H1 (cell line): ENCODE results near the gene CACNA1C. TPM values are rescaled to one million over a fixed set of nuclear protein-coding genes. Genes with fewer than 3 reads are reported as not detected.

Source experiments
- CTCF ChIA-PET: fragments of 300-600 bp; sonication (Branson Sonifier 250); formaldehyde crosslinking; loops from one replicate; lab custom pipeline; 2021; ENCODE audit not compliant: partially characterized antibody; lab: Charles Lee
- POLR2A ChIA-PET: fragments of 300-600 bp; sonication (Branson Sonifier 250); formaldehyde crosslinking; loops from one replicate; lab custom pipeline; 2021; ENCODE audit warnings: inconsistent platforms; ENCODE audit not compliant: partially characterized antibody; lab: Charles Lee
- DNase-seq, 2 experiments: peaks; one replicate each; pipeline versions ENCODE4 v3.0.0 to v3.0.0-alpha.2; 2010 to 2022; ENCODE audit warnings: low spot score in 2 of 2, low read depth in 1 of 2, mixed read lengths in 1 of 2
- FAIRE-seq: peaks from 2 replicates; lab custom pipeline; 2011; peaks lifted over from hg19 to GRCh38; lab: Jason Lieb, UNC
- H2AFZ ChIP-seq: 2 replicates; pipeline ENCODE4 v1.8.1; 2012; ENCODE audit warnings: low read length, inconsistent platforms
- H2AK5ac ChIP-seq: 2 replicates; pipeline ENCODE4 v1.6.1; 2013; ENCODE audit warnings: low read depth, low read length
- H2BK120ac ChIP-seq: replicated peaks from 2 replicates; pipeline ENCODE3; 2013; ENCODE audit warnings: low read depth, low read length, inconsistent platforms
- H2BK12ac ChIP-seq: 2 replicates; pipeline ENCODE4 v1.6.1; 2013; ENCODE audit warnings: low read depth, low read length
- H2BK15ac ChIP-seq: 2 replicates; pipeline ENCODE4 v1.6.1; 2013; ENCODE audit warnings: low read length
- H2BK20ac ChIP-seq: 2 replicates; pipeline ENCODE4 v1.6.1; 2013; ENCODE audit warnings: low read length
- H2BK5ac ChIP-seq: 2 replicates; pipeline ENCODE4 v1.6.1; 2013; ENCODE audit warnings: low read depth, low read length
- H3K14ac ChIP-seq: 2 replicates; pipeline ENCODE4 v1.6.1; 2013; ENCODE audit warnings: inconsistent platforms; ENCODE audit not compliant: insufficient read length
- H3K18ac ChIP-seq: 2 replicates; pipeline ENCODE4 v1.6.1; 2013; ENCODE audit warnings: low read length; ENCODE audit errors: extremely low read depth
- H3K23ac ChIP-seq: 2 replicates; pipeline ENCODE4 v1.6.1; 2013; ENCODE audit warnings: inconsistent platforms; ENCODE audit not compliant: insufficient read length
- H3K23me2 ChIP-seq: 2 replicates; pipeline ENCODE4 v1.6.1; 2013; ENCODE audit warnings: low read depth, low read length
- H3K27ac ChIP-seq: 2 replicates; pipeline ENCODE4 v1.6.1; 2011; ENCODE audit warnings: low read depth, low read length, inconsistent platforms
- H3K27me3 ChIP-seq, 4 experiments: replicated peaks in 1 of 4; 1 replicate in 1 of 4; 2 replicates in 3 of 4; pipeline versions ENCODE4 v1.6.1 to v1.8.1; 2011 to 2013; ENCODE audit warnings: low read length in 3 of 4, mild to moderate bottlenecking in 3 of 4, inconsistent platforms in 2 of 4, mixed read lengths in 2 of 4, moderate library complexity in 1 of 4; ENCODE audit not compliant: control insufficient read depth in 3 of 4, insufficient read depth in 3 of 4; ENCODE audit errors: extremely low read depth in 1 of 4
- H3K36me3 ChIP-seq, 4 experiments: 2 replicates each; pipeline versions ENCODE4 v1.6.1 to v1.8.1; 2011 to 2013; ENCODE audit warnings: mild to moderate bottlenecking in 4 of 4, low read length in 3 of 4, moderate library complexity in 2 of 4, control low read depth in 1 of 4, inconsistent platforms in 1 of 4; ENCODE audit not compliant: insufficient read depth in 4 of 4, control insufficient read depth in 2 of 4
- H3K4ac ChIP-seq: replicated peaks from 2 replicates; pipeline ENCODE3; 2013; ENCODE audit warnings: low read length, low read depth, mixed read lengths, inconsistent platforms; ENCODE audit not compliant: insufficient read length
- H3K4me1 ChIP-seq, 4 experiments: replicated peaks in 1 of 4; 1 replicate in 1 of 4; 2 replicates in 3 of 4; pipeline versions ENCODE4 v1.6.1 to v1.8.1; 2011 to 2013; ENCODE audit warnings: low read length in 3 of 4, inconsistent platforms in 2 of 4, mixed read lengths in 1 of 4; ENCODE audit not compliant: insufficient read depth in 4 of 4, control insufficient read depth in 3 of 4
- H3K4me2 ChIP-seq, 2 experiments: 2 replicates each; pipeline versions ENCODE4 v1.6.1 to v1.8.1; 2011 to 2013; ENCODE audit warnings: low read depth in 2 of 2, low read length in 2 of 2, control low read depth in 1 of 2, inconsistent platforms in 1 of 2, mild to moderate bottlenecking in 1 of 2; ENCODE audit not compliant: insufficient read depth in 1 of 2
- H3K4me3 ChIP-seq, 4 experiments: fragments of 200-600, 300-600 bp in 1 of 4; sonication (generic), shearing (Covaris generic), sonication (Bioruptor Twin) in 1 of 4; 2 replicates each; pipeline versions ENCODE4 v1.5.1 to v1.8.1; 2011 to 2016; ENCODE audit warnings: low read length in 4 of 4, low read depth in 3 of 4, control low read depth in 2 of 4, inconsistent platforms in 2 of 4, mild to moderate bottlenecking in 2 of 4, mixed read lengths in 1 of 4, moderate library complexity in 1 of 4; ENCODE audit not compliant: insufficient read depth in 2 of 4; ENCODE audit errors: extremely low read depth in 1 of 4
- H3K56ac ChIP-seq: replicated peaks from 2 replicates; pipeline ENCODE3; 2013; ENCODE audit warnings: low read depth, mild to moderate bottlenecking, mixed read lengths, low read length, inconsistent platforms; ENCODE audit not compliant: insufficient read length
- H3K79me1 ChIP-seq: 2 replicates; pipeline ENCODE4 v1.6.1; 2013; ENCODE audit warnings: low read depth, low read length, control low read depth
- H3K79me2 ChIP-seq, 2 experiments: 2 replicates each; pipeline versions ENCODE4 v1.6.1 to v1.8.1; 2012 to 2013; ENCODE audit warnings: low read length in 2 of 2, mild to moderate bottlenecking in 2 of 2, inconsistent platforms in 1 of 2; ENCODE audit not compliant: insufficient read depth in 2 of 2, control insufficient read depth in 1 of 2
- H3K9ac ChIP-seq, 4 experiments: replicated peaks in 1 of 4; 1 replicate in 1 of 4; 2 replicates in 3 of 4; pipeline versions ENCODE4 v1.6.1 to v1.8.1; 2011 to 2013; ENCODE audit warnings: low read depth in 3 of 4, low read length in 3 of 4, control low read depth in 2 of 4, mild to moderate bottlenecking in 2 of 4, moderate library complexity in 2 of 4, inconsistent platforms in 1 of 4; ENCODE audit errors: extremely low read depth in 1 of 4
- H3K9me3 ChIP-seq, 2 experiments: 2 replicates each; pipeline versions ENCODE4 v1.6.1 to v1.8.1; 2012 to 2013; ENCODE audit warnings: mild to moderate bottlenecking in 2 of 2, moderate library complexity in 2 of 2, control low read depth in 1 of 2, inconsistent platforms in 1 of 2, low read depth in 1 of 2, low read length in 1 of 2, mixed read lengths in 1 of 2; ENCODE audit not compliant: insufficient read depth in 2 of 2
- H4K20me1 ChIP-seq, 2 experiments: replicated peaks in 1 of 2; 2 replicates each; pipeline versions ENCODE3 to v1.8.1; 2011 to 2013; ENCODE audit warnings: inconsistent platforms in 2 of 2, low read length in 2 of 2, mild to moderate bottlenecking in 1 of 2; ENCODE audit not compliant: insufficient read depth in 2 of 2, control insufficient read depth in 1 of 2
- H4K5ac ChIP-seq: 2 replicates; pipeline ENCODE4 v1.6.1; 2013; ENCODE audit warnings: low read length, low read depth, mixed read lengths, inconsistent platforms; ENCODE audit not compliant: insufficient read length
- H4K8ac ChIP-seq: 2 replicates; pipeline ENCODE4 v1.8.0; 2013; ENCODE audit warnings: mild to moderate bottlenecking, moderate library complexity, low read length, inconsistent platforms; ENCODE audit not compliant: insufficient read depth; ENCODE audit errors: extremely low read depth
- H4K91ac ChIP-seq: replicated peaks from 2 replicates; pipeline ENCODE3; 2013; ENCODE audit warnings: low read length, mixed read lengths, inconsistent platforms; ENCODE audit not compliant: insufficient read length
- ATF3 ChIP-seq: IDR thresholded peaks from 2 replicates; pipeline ENCODE4 v1.6.1; 2011; ENCODE audit warnings: low read depth, mild to moderate bottlenecking, low read length; ENCODE audit not compliant: insufficient read depth
- CBX8 ChIP-seq: fragments of 300-800, 300-1000 bp; sonication (generic); IDR thresholded peaks from 2 replicates; pipeline ENCODE4 v1.7.1; 2016; ENCODE audit warnings: low read depth, low read length, borderline replicate concordance
- CTCF ChIP-seq, 3 experiments: IDR thresholded peaks; 1 replicate in 2 of 3; 2 replicates in 1 of 3; pipeline versions ENCODE4 v1.5.1 to v1.6.1; 2011; ENCODE audit warnings: low read length in 3 of 3, mild to moderate bottlenecking in 3 of 3, inconsistent platforms in 2 of 3, low read depth in 1 of 3, moderate library complexity in 1 of 3; ENCODE audit not compliant: insufficient read depth in 1 of 3; ENCODE audit errors: control extremely low read depth in 1 of 3
- HDAC2 ChIP-seq, 2 experiments: fragments of 300-600 bp in 1 of 2; sonication (generic) in 1 of 2; IDR thresholded peaks; 2 replicates each; pipeline ENCODE4 v1.6.1; 2011 to 2012; ENCODE audit warnings: low read depth in 2 of 2, low read length in 2 of 2, mild to moderate bottlenecking in 2 of 2, moderate library complexity in 2 of 2, borderline replicate concordance in 1 of 2, inconsistent platforms in 1 of 2
- RNF2 ChIP-seq: fragments of 200-900, 300-1000 bp; sonication (generic); IDR thresholded peaks from 2 replicates; pipeline ENCODE4 v1.7.1; 2016; ENCODE audit warnings: borderline replicate concordance, low read depth, mild to moderate bottlenecking, antibody characterized with exemption, low read length; ENCODE audit not compliant: poor library complexity, severe bottlenecking; ENCODE audit errors: missing control alignments
- SAP30 ChIP-seq: fragments of 300-600 bp; sonication (generic); IDR thresholded peaks from 2 replicates; pipeline ENCODE4 v1.7.1; 2012; ENCODE audit warnings: low read length, moderate library complexity, mild to moderate bottlenecking, inconsistent platforms; ENCODE audit not compliant: insufficient read depth, insufficient replicate concordance
- SP2 ChIP-seq: IDR thresholded peaks from 2 replicates; pipeline ENCODE4 v1.6.1; 2012; ENCODE audit warnings: mild to moderate bottlenecking, low read length, inconsistent platforms
- ZNF274 ChIP-seq: IDR thresholded peaks from 2 replicates; pipeline ENCODE4 v1.7.0; 2012; ENCODE audit warnings: low read length, borderline replicate concordance; ENCODE audit errors: extremely low read depth
- WGBS, 2 experiments: shearing (Covaris generic) in 1 of 2; methylation state at CpG; one replicate each; pipeline versions ENCODE4 v1.1.6 to v1.1.7; 2013 to 2015; ENCODE audit warnings: low lambda C conversion rate in 2 of 2, mixed read lengths in 2 of 2, inconsistent platforms in 1 of 2, low coverage in 1 of 2, missing lambda C conversion rate in 1 of 2; ENCODE audit not compliant: insufficient replicate concordance in 2 of 2, insufficient coverage in 1 of 2, insufficient read length in 1 of 2; ENCODE audit errors: extremely low coverage in 1 of 2, missing lambda C conversion rate in 1 of 2; 5-methylcytosine and 5-hydroxymethylcytosine counted together
- polyA plus RNA-seq, 7 experiments: library from polyadenylated mRNA; depleted of rRNA in 3 of 7; stranded (reverse) in 5 of 7; unstranded in 2 of 7; fragments of >200 nt in 5 of 7; fragments of 200-250 nt in 2 of 7; gene quantifications; 1 replicate in 5 of 7; 2 replicates in 1 of 7; 4 replicates in 1 of 7; pipeline versions ENCODE4 v1.2.1 to v1.2.3, GENCODE V29; 2011 to 2013; ENCODE audit warnings: missing spikeins in 2 of 7, mixed read lengths in 2 of 7
- total RNA-seq: library from RNA; stranded (reverse); fragmentation: NEBNext Ultra II Directional; extraction: Animal tissue kit (Norgen Biotek cat#: 25700); gene quantifications from 2 replicates; pipeline ENCODE4 v1.2.1, GENCODE V29; 2021

Gene CACNA1C
- total and polyA plus RNA-seq, 2 of the 8 experiments (the other 6 are each of a cell fraction or from before 2014, with no cell fraction given): 1.3 TPM

- Histone ChIP-seq H2AFZ (peak overlapping the region; percentile 78; the same call in 1 of the 2 replicates), H3K18ac (no peak overlapping the region), H3K4ac (no peak overlapping the region), H3K14ac (no peak overlapping the region), H4K8ac (no peak overlapping the region), H4K91ac (no peak overlapping the region), H3K36me3 (no peaks in the 10 kb centered on the region), H3K4me1 (peaks cover 2 to 18% (median 6%) of the 10 kb centered on the region in 4 experiments), H3K56ac (no peak overlapping the region), H4K20me1 (no peaks in the 10 kb centered on the region), H4K5ac (no peak overlapping the region), H3K27ac (no peak overlapping the region), H3K23ac (no peak overlapping the region), H3K27me3 (peaks cover 0 to 3% (median 0%) of the 10 kb centered on the region in 4 experiments; a peak in 1 of 7 replicates), H2BK5ac (no peak overlapping the region; the same call in 1 of the 2 replicates), H3K79me1 (no peaks in the 10 kb centered on the region), H2BK15ac (no peak overlapping the region), H2BK20ac (no peak overlapping the region), H2BK120ac (no peak overlapping the region), H2AK5ac (no peak overlapping the region), H3K4me3 (no peak overlapping the region), H3K9me3 (no peaks in the 10 kb centered on the region), H3K9ac (no peak overlapping the region), H2BK12ac (peak overlapping the region; percentile 42; the same call in 1 of the 2 replicates), H3K79me2 (no peaks in the 10 kb centered on the region), H3K23me2 (no peaks in the 10 kb centered on the region), H3K4me2 (no peak overlapping the region)
- DNase-seq: no peak
- ChIA-PET CTCF (interaction anchor here (0.6 to 13.0 kb wide), 31 partner anchors 7 to 641 kb away, joined by 3 to 252 read pairs (median 4); partner anchors contain the start of gene CACNA1C), POLR2A (interaction anchor here (0.6 kb wide), 1 partner anchor 41 kb away, joined by 3 read pairs; no protein-coding TSS in a partner anchor)
- 83% methylated on average over 10 of the region's 10 CpGs; no CpG with 5 or more reads in 1 of the 2 experiments for WGBS, 2 experiments
- FAIRE-seq: peak; percentile 7
- TF ChIP-seq CBX8 (no peak), ATF3 (no peak), RNF2 (no peak), CTCF (IDR thresholded peaks at IDR 0.05; ENCODE audit: control extremely low read depth in 1 of 3, insufficient read depth in 1 of 3, low read depth in 1 of 3, low read length in 3 of 3) (no peak), ZNF274 (no peak), HDAC2 (IDR thresholded peaks at IDR 0.05; ENCODE audit: borderline replicate concordance in 1 of 2, low read depth in 2 of 2, low read length in 2 of 2) (no peak), SAP30 (no peak), SP2 (no peak)
These were observed 231.6 kb downstream of the CACNA1C start for GRCh38 chr12:2284321-2284813.
